Upper lobe of left lung (tissue), 4 donors: Measurements from ENCODE around the gene RXYLT1.

Source experiments
- CTCF ChIP-seq, 6 experiments: fragments of 450-650 bp in 4 of 6; fragments of 200-600 bp in 2 of 6; sonication (generic) in 2 of 6; IDR thresholded peaks; one replicate each; pipeline ENCODE4 v1.5.1; 2016 to 2019; ENCODE audit warnings: antibody characterized with exemption in 6 of 6
- POLR2A ChIP-seq, 4 donors: fragments of 450-650 bp; IDR thresholded peaks; one replicate each; pipeline ENCODE4 v1.5.1; 2016 to 2017; ENCODE audit warnings: antibody characterized with exemption in 4 of 4, mild to moderate bottlenecking in 2 of 4
- POLR2AphosphoS5 ChIP-seq, 2 donors: sonication (generic); formaldehyde crosslinking; IDR thresholded peaks; one replicate each; pipeline ENCODE4 v1.5.1; 2017; ENCODE audit warnings: antibody characterized with exemption in 2 of 2

- TF ChIP-seq CTCF (IDR thresholded peaks at IDR 0.05), result no peak
- no peak for TF ChIP-seq POLR2AphosphoS5 (IDR thresholded peaks at IDR 0.05)
- no peak for TF ChIP-seq POLR2A (IDR thresholded peaks at IDR 0.05)
Measured at GRCh38 chr12:63848450-63848849, 68.7 kb downstream of the RXYLT1 start.
